ENCODE data around the gene CELF5. TPM values are rescaled to one million over a fixed set of nuclear protein-coding genes. Genes with fewer than 3 reads are reported as not detected.

The CELF5 gene
- total and polyA plus RNA-seq, 12 donors, result not detected

DNA sequence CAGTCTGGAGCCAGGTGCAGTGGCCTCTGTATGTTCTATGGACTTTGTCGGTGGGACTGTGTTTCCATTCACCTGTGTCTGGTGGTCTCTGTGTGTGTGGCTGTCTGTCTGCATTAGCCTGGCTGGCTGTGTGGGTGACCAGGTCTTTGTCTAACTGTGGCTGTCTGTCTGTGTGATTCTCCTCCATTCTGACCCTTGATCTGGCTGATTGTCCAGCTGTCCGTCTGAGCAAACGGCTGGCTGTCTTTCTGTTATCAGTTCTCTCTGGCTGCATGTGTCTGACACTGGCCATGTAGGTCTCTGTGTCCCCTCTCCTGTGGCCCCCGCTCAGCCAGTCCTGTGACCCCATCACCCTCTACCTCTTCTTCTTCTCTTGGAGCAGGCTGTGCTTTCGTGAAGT lies 53.2 kb downstream of the CELF5 start:
- peaks cover 17 to 95% (median 76%) of the 10 kb centered on the region in 7 donors for H3K27me3 ChIP-seq
- WGBS, 2 donors, result 51 to 55% methylated on average over 5 of the region's 5 CpGs
- ATAC-seq, result no peak
- H3K4me3 ChIP-seq, result no peak overlapping the region
- no peak overlapping the region for H3K27ac ChIP-seq
- H3K36me3 ChIP-seq, result no peaks in the 10 kb centered on the region
- H3K4me1 ChIP-seq, result peaks cover 0 to 7% (median 5%) of the 10 kb centered on the region in 9 donors
- intact Hi-C loops (cut with DNase I), result no loop called here
- DNase-seq, result no peak
- TF ChIP-seq, protein P1, sequence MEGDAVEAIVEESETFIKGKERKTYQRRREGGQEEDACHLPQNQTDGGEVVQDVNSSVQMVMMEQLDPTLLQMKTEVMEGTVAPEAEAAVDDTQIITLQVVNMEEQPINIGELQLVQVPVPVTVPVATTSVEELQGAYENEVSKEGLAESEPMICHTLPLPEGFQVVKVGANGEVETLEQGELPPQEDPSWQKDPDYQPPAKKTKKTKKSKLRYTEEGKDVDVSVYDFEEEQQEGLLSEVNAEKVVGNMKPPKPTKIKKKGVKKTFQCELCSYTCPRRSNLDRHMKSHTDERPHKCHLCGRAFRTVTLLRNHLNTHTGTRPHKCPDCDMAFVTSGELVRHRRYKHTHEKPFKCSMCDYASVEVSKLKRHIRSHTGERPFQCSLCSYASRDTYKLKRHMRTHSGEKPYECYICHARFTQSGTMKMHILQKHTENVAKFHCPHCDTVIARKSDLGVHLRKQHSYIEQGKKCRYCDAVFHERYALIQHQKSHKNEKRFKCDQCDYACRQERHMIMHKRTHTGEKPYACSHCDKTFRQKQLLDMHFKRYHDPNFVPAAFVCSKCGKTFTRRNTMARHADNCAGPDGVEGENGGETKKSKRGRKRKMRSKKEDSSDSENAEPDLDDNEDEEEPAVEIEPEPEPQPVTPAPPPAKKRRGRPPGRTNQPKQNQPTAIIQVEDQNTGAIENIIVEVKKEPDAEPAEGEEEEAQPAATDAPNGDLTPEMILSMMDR (IDR thresholded peaks at IDR 0.05), result no peak
- H3K9me3 ChIP-seq, result peaks cover 0 to 12% (median 4%) of the 10 kb centered on the region in 11 donors

DNA sequence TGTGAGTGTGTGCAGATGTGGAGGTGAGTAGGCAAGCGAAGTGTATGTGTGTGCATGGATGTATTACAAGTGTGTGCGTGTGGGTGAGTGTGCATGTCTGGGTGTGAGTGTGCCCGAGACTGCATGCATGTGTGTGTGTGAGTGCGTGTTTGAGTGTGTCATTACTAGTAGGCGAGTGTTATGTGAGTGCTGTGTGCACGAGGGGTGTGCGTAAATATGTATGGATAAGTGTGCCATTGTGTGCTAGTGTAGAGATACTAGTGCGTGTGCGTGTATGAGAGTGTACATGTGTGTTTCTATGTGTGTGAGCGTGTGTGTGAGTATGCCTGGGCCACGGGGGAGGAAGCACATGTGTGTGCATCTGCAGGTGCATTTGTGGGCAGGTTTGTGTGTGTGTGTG lies 53.8 kb downstream of the CELF5 start:
- intact Hi-C loops (cut with DNase I), result no loop called here
- Histone ChIP-seq H3K36me3 (no peaks in the 10 kb centered on the region), H3K4me3 (no peak overlapping the region), H3K4me1 (peaks cover 0 to 7% (median 5%) of the 10 kb centered on the region in 9 donors), H3K9me3 (peaks cover 0 to 5% (median under 1%) of the 10 kb centered on the region in 11 donors), H3K27ac (no peak overlapping the region), H3K27me3 (peaks cover 17 to 98% (median 77%) of the 10 kb centered on the region in 7 donors)
- no peak for DNase-seq
- 89 to 90% methylated on average over 11 of the region's 11 CpGs for WGBS, 2 donors
- no peak for ATAC-seq
- TF ChIP-seq, protein P1 (IDR thresholded peaks at IDR 0.05), result no peak

DNA sequence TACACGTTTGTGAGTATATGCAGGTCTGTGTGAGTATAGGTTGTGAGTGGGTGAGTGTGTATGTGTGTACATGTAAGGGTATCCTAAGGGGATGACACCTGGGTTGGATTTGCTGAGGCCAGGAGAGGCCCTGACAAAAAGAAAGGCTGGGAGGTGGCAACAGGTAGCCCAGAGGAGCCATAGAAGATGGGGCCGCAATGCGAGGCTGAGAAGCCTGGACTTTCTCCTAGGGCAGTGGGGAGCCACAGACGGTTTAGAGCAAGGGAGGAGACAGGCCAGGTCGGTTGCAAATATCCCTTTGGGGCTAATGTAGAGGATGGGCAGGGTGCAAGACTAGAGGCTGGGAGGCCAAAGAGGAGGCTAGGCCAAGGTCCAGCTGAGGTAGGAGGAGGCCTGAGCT lies 54.3 kb downstream of the CELF5 start:
- no peak overlapping the region for H3K4me3 ChIP-seq
- TF ChIP-seq, protein P1 (IDR thresholded peaks at IDR 0.05), result no peak
- H3K27me3 ChIP-seq, result peaks cover 17 to 98% (median 77%) of the 10 kb centered on the region in 7 donors
- no peaks in the 10 kb centered on the region for H3K36me3 ChIP-seq
- DNase-seq, result no peak
- no peak overlapping the region for H3K27ac ChIP-seq
- peaks cover 0 to under 1% (median 0%) of the 10 kb centered on the region in 11 donors for H3K9me3 ChIP-seq
- ATAC-seq, result no peak
- H3K4me1 ChIP-seq, result peaks cover 0 to 7% (median 5%) of the 10 kb centered on the region in 9 donors
- intact Hi-C loops (cut with DNase I), result no loop called here
- WGBS, 2 donors, result 79 to 80% methylated on average over 5 of the region's 5 CpGs

DNA sequence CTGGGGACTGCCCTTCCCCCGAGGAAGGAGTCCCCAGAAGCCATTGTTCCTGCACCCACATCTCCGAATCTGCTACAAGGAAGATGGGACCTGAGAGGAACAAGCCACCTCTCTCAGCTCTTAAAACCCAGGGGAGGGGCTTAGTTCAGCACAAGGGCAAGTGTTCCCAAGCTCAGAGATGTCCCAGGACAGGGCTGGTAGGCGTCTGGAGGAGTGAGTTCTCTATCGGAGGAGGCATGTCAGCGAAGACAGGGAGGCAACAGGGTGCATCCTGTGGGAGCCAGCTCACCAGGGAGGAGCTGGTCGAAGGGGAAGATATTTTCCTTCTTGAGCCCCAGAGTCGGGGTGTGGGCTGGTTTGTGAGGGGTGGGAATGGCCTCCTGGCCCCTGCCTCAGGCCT lies 54.8 kb downstream of the CELF5 start:
- Histone ChIP-seq H3K36me3 (no peaks in the 10 kb centered on the region), H3K4me1 (peaks cover 0 to 7% (median 5%) of the 10 kb centered on the region in 9 donors), H3K27me3 (peaks cover 17 to 98% (median 77%) of the 10 kb centered on the region in 7 donors), H3K27ac (no peak overlapping the region), H3K4me3 (no peak overlapping the region), H3K9me3 (no peaks in the 10 kb centered on the region)
- no peak for ATAC-seq
- DNase-seq, result no peak
- TF ChIP-seq, protein P1 (IDR thresholded peaks at IDR 0.05), result no peak
- intact Hi-C loops (cut with DNase I), result no loop called here
- WGBS, 2 donors, result 59 to 67% methylated on average over 7 of the region's 7 CpGs
